NCI-H82 (cell line): ENCODE data around the gene KCNAB1.

ENCODE experiments used
- DNase-seq: peaks from one replicate; lab custom pipeline; 2025; lab: John Stamatoyannopoulos, UW

The KCNAB1 gene

DNA sequence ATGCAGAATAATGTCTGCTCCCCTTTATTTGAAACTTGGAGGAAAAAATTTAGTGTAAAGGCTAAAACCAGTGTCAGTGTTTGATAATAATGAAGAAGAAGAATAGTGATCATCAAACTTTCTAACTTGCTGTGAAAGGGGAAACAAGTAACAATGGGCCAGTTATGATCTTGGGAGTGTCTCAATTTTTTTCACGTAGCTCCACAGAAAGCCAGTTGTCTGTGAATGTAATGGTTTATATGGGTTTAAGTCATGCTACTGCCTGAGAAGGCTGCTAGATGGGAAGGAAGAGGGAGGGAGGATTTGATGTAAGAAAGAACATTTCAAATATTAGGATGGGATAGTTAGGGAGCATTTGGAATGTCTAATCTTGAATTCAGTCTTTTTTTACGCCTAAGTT is 455.7 kb downstream of the KCNAB1 start:
- DNase-seq, result no peak

DNA sequence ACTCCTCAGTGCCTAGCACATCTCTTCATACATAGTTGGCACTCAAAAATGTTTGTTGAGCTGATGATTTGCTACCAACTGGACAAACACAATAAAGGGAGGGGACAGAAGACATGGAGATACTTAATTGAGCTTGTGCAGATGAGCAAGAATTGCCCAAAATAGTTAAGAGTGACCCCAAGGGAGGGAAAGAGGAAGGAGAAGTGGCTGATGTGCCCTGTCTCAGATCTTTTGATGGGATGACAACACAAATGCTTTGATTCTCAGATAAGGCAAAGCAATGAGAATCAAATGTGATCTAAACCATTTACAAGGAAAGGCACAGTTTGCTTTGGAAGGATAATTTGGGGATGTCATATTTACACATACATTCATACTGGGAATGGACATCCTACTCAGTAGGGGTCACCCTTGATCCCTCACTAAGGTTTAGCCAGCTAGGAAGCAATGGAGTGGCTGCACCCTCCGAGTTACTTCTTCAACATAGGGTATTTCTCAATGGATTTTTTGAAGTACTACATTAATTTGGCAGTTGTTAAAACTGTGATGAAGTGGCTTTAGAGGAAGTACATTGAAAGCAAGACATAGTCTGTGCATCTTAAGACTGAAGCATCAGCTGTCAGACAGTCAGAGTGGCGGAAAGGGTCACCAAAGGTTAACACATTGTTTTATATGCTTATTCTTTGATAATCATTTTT is 456.4 kb downstream of the KCNAB1 start:
- no peak for DNase-seq

DNA sequence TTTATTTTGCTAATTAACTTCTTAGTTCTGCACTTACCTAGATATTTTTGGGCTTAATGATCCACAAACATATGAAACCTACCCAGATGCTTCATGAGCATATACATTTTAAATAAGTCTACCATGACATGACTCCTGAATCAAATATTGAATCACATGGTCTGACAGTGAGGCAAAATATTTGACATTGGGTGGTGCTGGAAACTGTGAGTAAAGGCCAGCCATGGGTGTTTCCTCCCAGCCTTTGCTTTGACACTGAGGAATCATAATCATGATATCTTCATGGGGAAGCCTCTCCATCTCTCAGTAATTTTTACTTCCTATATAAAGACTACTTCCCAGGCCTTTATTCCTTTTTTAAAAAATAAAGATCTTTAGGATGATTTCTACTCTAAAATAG is 457.4 kb downstream of the KCNAB1 start:
- DNase-seq, result no peak

DNA sequence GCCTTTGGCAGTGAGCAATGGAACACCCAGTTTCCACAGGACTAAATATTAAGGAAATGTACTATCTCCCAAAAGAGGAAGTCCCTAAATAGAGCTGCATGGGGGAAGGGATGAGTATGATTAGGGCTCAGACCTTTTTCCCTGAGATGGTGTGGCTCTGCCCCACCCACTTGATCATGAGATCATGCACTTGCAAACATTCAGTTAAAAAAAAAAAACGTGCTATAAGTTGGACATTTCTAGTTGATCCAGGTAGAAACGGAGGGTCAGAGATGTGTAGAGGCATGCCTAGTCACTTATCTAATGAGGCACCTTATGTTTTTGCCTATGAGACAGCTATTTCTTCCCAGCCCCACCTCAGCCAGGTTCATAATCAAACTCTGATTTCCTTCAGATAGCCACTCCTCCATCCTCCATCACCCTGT is 459.1 kb downstream of the KCNAB1 start:
- DNase-seq, result no peak

DNA sequence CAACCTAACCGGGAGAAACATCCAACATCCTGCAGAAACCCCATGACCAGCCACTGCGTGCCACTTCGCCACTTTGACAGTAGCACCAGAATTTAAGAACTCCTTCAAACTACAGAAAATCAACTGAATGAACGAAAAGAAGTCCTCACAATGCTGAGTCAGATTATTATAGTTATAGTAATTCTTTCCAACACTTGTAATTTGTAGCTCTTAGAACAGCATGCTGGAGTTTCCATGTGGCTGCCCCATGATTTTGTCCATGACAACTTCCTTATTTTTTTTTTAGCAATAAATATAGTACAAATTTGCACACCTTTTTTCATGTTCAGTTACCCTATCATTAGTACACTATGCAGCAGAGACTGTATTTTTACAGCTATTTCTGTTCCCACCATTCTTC is 460.7 kb downstream of the KCNAB1 start:
- no peak for DNase-seq

DNA sequence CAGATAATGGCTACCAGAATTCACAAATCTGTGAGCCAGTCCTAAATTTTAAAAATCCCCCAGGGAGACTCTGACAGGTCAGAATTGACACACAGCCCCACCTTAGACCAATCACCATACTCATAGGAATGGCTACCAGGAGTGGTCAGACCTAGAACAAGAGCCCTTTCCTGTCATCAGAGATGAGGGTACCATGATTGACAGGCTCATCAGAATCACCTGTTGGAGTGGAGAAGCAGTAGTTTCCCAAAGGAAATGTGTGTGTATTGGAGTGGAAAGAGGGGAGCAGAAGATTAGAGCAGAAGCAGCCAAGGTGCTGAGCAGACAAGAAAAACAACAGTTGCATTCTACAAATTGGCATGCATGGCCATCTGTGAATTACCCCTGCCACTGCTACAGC is 461.6 kb downstream of the KCNAB1 start:
- peak; percentile 56 for DNase-seq

DNA sequence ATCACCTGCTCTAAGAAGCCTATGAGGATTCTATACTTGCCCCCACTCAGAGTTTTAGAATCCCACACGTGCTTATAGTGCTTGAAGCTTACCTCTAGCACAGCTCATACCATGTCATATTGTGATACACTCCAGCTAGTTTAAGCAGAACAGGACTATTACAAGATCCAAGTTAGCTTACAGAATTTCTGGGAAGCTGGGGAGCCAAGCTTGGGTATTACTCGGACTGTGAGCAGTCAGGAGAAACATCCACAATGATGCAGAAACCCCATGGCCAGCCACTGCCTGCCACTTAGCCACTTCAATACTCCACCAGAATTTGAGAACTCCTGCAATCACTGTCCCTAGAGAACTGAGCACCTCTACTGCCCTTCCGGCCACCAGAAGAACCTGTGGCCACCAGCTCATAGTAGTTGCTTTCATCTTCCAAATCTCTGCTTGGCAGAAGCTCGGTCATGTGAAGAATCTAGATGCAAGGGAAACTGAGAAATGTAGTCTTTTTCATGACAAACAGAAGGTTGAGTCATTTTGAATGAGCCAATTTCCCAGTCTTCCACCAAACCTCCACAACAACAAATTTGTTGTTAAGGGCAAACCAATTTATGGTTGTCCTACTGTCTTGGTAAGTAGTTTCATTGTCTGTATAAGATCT is 462.3 kb downstream of the KCNAB1 start:
- DNase-seq, result no peak

DNA sequence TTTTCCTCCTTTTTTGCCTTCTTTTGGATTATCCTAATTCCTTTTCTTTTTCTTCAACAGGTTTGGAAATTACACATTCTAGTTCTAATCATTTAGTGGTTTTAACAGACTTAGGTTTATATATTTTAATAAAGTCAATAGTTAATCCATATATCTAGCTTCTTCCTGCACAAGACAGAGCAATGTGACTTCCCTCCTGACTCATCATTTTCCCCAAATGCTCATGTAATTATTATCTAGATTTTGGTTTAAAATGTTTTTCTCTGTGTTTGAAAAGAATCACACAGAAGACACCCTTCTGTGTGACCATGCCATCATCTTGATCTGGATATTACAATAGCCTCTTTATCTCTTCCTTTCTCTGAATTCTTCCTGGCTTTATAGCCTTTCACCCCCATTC is 463.1 kb downstream of the KCNAB1 start:
- DNase-seq, result no peak

DNA sequence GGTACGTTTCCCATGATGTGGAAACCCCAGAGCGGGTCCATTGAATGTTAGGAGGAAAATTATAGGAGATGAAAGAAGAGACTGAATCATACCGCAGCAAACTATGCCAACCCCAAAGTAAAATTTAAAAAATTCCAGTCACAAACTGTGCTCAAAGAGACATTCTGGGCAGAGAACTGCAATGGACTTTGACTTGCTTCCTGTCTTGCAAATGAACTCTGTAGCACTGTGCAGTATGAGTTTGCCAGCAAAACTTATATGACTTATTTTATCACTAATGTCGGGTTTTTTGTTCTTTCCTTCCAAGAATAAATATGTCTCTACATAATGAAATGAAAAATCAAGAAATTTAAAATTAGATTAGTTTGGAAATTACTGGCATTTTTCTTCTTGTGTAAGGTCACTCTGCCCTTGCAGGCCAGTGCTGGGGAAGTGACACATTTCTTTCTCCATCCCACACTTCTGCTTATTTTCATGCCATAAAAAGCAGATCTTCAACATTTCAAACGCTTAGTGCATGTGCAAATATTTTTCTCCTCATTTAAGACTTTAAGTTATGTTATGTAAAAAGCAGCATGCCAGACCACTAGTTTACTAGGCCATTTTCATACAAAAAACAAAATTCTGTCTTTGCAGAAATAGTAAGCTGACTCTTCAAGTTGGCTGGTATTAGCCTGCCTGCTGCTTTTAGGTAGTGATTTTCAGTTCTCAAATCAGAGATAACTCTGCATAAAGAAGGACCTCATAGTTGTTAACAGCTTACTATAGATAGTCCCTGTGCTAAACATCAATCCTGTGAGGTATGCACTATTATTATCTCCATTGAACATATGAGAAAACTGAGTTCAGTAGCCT is 466.8 kb downstream of the KCNAB1 start:
- DNase-seq, result no peak

DNA sequence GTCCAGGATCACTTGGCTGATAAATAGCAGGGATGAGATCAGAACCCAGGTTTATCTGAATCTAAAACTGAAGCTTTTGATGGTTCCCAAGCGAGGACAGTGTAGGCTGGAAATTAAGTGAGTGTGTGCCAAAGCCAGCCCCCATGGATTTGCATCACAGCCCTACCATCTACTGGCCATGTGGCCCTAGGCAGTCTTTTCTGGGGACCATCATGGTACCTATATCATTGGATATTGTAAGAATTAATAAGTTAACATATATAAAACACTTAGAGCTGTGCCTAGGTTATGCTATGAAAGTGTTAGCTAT is 467.3 kb downstream of the KCNAB1 start:
- no peak for DNase-seq
